NK-92 (cell line): ENCODE measurements around the gene MAST1.
"Not testable (repeated sequence)": the region's sequence is repeated elsewhere in the genome, so short reads cannot be mapped to it uniquely, and the experiment has no call there.

Experiments
- DNase-seq: peaks from one replicate; lab custom pipeline; 2025; ENCODE audit not compliant: unreplicated experiment; lab: John Stamatoyannopoulos, UW

MAST1 gene

DNA sequence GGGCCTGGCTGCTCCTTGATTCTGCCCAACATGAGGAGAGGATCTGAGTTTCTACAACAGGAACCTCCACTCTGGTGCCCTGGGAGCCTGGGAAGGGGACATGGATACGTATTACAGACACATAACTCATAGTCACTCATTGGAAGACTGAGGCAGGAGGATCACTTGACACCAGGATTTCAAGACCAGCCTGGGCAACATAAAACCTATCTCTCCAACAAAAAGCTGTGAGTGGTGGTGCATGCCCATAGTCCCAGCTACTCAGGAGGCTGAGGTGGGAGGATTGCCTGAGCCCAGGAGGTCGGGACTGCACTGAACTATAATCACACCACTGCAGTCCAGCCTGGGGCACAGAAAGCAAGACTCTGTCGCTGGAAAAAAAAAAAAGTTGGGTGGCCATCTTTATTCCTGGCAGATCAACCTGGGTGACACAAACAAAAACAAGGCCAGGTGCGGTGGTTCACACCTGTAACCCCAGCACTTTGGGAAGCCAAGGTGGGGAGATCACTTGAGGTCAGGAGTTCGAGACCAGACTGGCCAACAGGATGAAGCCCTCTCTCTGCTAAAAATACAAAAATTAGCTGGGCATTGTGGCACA lies 49.8 kb downstream of the MAST1 start:
- DNase-seq, result no peak

GRCh38 chr19:12890299-12890786 lies 52.0 kb downstream of the MAST1 start:
- DNase-seq, result not testable (repeated sequence)

DNA sequence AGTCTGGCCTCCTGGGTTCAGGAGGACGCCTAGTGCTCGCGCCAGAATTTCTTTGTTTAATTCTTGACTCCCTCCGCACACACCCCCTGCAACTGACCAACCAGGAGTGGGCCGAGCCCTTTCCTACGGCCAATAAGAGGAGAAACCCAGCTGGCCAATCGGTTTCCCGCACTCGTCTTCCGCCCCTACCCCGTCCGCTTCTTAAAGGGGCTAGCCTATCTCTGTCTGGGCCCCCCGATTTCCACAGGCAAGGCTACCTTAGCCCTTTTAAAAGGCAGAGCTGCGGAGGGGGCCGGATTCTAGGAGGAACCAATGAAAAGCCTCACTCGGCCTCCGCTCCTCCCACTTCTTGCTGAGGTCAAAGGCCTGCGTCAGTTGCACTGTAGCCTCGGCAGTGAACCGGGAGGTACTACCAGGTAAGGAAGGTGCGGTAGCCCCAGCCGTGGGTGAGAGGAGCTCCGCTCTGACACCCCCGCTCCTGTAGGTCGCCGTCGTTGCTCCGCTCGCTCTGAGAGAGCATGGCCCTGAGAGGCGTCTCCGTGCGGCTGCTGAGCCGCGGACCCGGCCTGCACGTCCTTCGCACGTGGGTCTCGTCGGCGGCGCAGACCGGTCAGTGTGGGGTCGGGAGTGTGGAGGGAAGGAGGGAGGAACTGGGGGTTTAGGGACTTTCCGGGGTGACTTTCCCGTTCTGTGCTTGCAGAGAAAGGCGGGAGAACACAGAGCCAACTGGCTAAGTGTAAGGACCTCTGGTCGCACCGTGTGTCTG lies 52.7 kb downstream of the MAST1 start, which contains the start of gene GCDH:
TSS of gene GCDH (plus strand) at position 374 of the 766 bp plus-strand sequence. CDS start at position 519, 145 bp downstream.
- peak; percentile 87 for DNase-seq

- no peak for DNase-seq
Observed at GRCh38 chr19:12891553-12892021, 53.3 kb downstream of the MAST1 start.

DNA sequence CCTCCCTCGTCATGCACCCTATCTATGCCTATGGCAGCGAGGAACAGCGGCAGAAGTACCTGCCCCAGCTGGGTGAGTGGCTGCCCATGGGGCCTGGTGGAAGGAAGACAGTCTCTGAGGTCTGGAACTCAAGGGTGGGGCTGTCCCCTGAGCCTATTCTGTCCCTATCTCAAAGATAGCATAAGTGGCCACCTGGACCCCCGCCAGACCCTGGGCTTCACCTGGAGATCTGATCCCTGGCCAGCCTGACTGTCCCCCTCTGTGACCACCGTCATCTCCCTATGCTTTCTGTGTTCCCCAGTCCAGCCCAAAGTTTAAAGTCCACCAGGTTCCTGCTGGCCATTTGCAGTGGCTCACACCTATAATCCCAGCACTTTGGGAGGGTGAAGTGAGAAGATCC lies 55.3 kb downstream of the MAST1 start:
- DNase-seq, result no peak

- no peak for DNase-seq
Observed at GRCh38 chr19:12896460-12896859, 58.1 kb downstream of the MAST1 start.

DNA sequence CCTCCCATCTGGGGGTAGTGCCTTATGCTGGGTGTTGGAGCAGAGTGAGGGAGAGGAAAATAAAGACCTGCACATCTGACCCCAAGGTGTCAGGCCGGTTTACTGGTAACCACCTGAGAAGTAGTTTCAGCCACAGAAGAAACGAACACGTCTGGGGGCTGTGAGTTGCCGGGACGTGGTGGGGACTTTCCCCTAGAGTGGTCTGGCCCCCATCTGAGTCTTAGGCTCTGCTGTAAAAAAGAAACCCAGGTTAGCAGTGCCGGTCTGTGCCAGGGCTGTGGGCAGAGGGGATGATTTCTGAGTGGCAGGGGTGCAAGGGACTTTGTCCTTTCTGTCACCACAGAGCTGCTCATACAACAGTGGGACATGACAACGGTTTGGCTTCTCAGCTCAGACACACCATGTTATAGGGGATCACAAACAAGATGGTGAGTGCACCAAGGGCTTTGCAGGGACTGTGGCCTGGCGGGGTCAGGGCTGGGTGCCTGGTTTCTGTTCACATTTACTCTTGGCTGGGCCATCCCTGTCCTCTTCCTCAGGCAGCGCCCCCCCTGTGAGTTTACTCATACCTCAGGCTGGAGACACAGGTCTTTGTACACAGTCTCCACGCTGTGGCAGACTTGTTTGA lies 61.7 kb downstream of the MAST1 start:
- DNase-seq, result no peak

DNA sequence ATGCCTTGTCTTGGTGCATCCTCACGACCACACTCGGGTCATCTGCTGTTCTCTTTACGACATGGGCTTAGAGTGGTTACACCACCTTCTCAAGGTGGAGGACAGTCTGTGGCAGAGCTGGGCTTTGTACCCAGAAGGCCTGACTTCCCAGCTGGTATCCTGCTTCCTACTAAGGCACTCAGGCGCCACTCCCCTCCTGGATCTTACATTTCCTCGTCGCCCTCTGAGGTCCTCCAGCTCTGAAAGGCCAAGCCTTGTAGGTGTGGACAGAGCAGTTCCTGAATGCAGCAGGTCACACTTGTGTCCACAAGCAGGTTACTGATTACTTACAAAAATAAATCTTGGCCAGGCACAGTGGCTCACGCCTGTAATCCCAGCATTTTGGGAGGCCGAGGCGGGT lies 68.9 kb downstream of the MAST1 start:
- DNase-seq, result no peak

GRCh38 chr19:12912571-12912970 lies 74.3 kb downstream of the MAST1 start:
- DNase-seq, result no peak

- DNase-seq, result no peak
Observed at GRCh38 chr19:12913011-12913561, 74.8 kb downstream of the MAST1 start.

GRCh38 chr19:12913851-12914690 lies 75.8 kb downstream of the MAST1 start:
- no peak for DNase-seq

DNA sequence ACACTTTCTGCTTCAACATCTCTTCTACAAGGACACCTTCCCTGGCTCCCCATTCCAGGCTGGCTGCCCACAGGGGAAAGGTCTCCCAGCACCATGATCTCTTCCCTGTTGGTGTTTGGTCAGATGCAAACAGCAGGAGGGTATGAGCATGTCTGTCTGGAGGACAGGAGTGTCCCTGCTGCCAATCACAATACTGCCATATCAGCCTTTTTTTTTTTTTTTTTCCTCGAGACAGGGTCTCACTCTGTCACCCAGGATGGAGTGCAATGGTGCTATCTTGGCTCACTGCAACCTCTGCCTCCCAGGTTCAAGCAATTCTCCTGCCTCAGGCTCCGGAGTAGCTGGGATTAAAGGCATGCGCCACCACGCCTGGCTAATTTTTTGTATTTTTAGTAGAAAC lies 77.5 kb downstream of the MAST1 start:
- not testable (repeated sequence) for DNase-seq

GRCh38 chr19:12918253-12918652 lies 79.9 kb downstream of the MAST1 start:
- DNase-seq, result no peak

GRCh38 chr19:12921047-12921446 lies 82.7 kb downstream of the MAST1 start:
- no peak for DNase-seq

DNA sequence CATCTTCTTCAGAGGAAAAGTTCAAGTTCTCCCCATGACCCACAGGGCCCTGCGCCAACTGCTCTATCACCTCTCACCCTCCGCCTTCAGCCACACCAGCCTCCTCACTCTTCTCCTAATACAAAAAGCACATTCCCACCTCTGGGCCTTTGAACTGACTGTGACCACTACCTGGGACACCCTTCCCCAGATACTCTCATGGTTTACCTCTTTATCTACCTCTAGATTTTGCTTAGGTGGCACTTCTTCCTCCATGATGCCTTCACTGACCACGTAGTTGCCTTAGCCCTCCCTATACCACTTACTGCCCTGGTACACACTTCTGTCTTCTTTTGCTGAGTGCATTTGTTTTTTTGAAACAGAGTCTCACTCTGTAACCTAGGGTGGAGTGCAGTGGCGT lies 84.6 kb downstream of the MAST1 start:
- no peak for DNase-seq
